ENCODE results near the gene LONRF2. TPM values are rescaled to one million over a fixed set of nuclear protein-coding genes. Genes with fewer than 3 reads are reported as not detected.
"Not testable (repeated sequence)": the region's sequence is repeated elsewhere in the genome, so short reads cannot be mapped to it uniquely, and the experiment has no call there.

Gene LONRF2
- polyA plus RNA-seq (ENCODE audit: insufficient read length): 4.7 TPM
- long read RNA-seq, donor 1, full-length matches to known transcripts: 1 of 1 reads
- long read RNA-seq, donor 1, partial matches to known transcripts: 0 of 1 reads
- long read RNA-seq, donor 1, other reads (novel, unspliced or antisense): 0 of 1 reads
- long read RNA-seq, donor 2: 0 reads
- long read RNA-seq, donor 3: 0 reads
- long read RNA-seq, donor 4: 0 reads
- long read RNA-seq, donor 5: 0 reads
- long read RNA-seq, donor 6: 0 reads
- long read RNA-seq, donor 7: 0 reads
- long read RNA-seq, donor 8: 0 reads

DNA sequence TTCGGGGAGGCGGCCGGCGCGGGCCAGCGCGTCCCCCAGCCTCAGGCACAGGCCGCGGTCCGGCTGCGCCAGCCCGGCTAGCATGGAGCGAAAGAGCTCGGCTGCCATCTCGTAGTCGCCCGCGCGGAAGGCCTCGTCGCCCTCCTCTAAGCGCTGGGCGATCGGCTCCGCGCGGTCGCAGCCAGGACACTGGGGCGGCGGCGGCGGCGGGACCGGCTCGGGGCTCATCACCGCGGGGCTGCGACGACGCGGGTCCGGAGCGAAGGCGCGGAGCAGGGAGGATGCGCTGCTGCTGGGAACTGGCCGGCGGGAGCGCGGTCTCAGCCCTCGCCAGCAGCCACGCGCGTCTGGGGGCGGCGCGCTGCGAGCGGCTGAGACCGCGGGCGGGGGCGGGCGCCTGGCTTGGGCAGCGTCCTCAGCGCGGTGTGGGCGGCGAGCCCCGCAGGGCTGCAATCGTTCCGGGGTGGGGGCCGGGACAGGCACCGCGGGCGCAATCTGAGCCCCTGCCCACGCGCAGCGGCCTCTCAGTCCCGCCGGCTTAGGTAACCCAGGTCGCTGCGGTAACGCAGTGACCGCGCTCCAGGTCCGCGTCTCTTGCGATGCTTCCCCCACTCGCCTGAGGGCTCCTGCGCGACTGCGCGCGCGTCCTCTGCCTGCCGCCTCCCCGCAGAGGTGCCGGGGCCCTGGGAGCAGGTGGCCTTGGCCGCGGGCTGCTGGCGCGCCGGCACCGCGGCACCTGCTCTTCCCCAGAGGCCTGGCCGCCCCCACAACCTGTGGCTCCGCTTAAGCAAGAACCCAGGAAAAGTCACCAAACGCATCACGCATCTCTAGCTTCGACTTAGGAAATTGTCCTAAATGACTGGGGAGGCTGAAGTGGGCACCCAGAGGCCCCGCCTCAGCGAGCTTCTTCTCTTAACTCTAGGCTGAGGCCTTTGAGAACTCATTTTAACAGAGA is at the start of gene LONRF2:
TSS of gene LONRF2 (minus strand) at position 636 of the 955 bp plus-strand sequence. CDS start at position 228, 408 bp downstream.
- peak; percentile 20 for DNase-seq

DNA sequence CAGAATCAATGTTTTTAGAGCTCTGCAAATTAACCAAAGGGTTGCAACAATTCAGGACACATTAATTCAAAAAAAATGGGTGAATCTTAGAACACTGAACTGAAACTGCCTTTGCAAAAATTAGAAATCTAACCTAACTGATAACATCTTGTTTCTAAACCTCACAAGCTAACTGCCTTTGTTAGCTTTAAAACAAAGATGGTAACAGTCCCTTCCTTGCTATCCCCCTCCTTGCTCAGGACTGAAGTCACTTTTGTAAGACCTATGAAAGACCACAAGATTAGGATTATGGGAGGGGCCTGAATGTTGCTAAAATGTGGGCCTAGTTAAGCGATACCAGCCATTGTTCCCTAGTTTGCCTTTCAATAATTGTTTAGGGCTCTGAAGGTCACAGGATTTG is 44.9 kb upstream of the LONRF2 start:
- no peak for DNase-seq

DNA sequence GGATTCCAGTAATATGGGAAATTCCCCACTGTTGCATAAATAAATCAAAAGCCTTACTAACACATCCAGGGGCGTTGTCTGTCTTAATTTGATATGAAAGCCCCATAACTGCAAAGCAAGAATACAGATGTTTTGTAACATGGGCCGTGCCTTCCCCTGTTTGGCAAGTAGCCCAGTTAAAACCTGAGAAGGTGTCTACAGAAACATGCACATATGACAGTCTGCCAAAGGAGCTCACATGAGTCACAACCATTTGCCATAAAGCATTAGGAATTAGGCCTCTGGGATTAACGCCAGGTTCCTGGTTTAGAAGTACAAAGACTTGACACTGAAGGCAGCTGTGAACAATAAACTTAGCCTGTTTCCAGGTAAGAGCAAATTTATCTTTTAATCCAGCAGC is 43.1 kb upstream of the LONRF2 start:
- no peak for DNase-seq

DNA sequence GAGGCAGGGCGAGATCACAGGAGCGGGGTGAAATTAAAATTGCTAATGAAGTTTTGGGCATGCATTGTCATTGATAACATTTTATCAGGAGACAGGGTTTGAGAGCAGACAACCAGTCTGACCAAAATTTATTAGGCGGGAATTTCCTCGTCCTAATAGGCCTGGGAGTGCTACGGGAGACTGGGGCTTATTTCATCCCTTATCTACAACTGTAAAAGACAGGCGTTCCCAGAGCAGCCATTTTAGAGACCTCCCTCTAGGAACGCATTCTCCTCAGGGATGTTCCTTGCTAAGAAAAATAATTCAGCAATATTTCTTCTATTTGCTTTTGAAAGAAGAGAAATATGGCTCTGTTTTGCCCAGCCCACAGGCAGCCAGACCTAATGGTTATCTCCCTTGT is 40.0 kb upstream of the LONRF2 start:
- DNase-seq: not testable (repeated sequence)

DNA sequence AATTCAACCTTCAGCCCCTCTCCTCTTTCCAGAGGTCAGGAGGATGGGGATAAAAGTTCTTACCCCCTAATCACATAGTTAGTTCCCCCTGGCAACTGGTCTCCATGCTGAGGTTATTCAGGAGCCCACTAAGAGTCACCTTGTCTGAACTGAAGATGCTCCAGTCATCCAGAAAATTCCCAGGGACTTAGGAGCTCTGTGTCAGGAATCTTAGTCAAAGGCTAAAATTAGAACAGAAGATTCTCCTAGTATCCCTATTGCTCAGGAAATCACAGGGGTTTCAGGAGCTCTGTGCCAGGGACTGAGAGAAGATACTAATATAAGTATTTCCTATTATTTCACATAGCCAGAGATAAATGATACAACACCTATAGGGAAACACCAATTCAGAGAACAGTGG is 37.3 kb upstream of the LONRF2 start:
- no peak for DNase-seq

DNA sequence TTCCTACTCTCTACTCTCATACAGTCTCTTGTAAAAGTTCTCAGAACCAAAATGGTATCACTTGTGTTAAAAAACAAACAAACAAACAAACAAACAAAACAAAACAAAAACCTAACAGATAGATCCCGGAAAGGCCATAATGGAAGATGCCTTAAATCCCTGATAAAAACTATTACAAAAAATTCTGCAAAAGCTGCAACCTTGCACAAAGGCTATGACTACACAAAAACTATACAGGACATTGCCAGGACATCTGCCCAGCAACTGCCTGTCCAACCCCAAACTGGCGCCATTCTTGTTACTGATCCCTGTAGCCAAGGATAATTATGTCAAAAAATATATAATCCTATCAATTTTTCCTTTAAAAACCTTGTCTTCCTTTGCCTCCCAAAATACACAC is 36.3 kb upstream of the LONRF2 start:
- DNase-seq: no peak

DNA sequence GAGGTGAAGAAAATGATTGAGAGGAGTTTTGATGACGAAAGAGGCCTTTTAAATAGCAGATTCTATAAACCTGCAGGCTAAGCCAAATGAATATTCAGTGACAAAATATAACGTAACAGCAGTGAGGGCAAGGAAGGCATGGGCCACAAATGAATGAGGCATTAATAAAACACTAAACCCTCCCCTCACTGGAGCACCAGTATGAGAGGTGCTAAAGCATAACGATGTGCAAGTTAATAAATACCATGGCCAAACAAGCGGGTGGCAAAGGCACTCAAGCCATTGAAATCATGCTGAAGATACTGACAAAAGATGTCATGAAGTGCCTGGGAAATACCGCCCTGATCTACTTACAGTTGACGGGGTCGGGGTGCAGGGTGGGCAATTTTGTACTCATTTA is 30.2 kb upstream of the LONRF2 start:
- peak; percentile 4 for DNase-seq

DNA sequence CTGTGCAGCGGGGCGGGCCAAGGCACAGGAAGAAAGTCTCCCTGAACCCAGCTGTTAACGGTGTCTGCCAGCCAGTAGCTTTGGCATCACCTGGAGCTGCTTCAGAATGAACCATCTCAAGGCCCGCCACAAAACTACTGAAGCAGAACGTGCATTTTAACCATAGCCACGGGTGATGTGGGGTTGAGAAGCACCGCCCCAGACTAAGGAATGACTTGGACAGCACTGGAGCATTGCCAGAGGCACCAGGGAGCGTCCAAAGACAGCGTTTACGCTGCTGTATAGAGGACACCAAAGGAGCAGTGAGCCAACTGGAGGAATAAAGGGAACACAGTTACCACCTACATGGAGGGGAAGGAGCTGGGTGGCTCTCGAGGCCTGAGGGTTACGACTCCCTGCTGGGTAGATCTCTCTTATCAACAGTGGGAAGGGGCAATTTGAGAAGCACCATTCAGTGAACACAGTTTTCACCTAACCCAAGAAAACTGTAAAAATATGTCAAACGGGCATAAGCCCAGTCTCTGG is 28.4 kb upstream of the LONRF2 start:
- no peak for DNase-seq

DNA sequence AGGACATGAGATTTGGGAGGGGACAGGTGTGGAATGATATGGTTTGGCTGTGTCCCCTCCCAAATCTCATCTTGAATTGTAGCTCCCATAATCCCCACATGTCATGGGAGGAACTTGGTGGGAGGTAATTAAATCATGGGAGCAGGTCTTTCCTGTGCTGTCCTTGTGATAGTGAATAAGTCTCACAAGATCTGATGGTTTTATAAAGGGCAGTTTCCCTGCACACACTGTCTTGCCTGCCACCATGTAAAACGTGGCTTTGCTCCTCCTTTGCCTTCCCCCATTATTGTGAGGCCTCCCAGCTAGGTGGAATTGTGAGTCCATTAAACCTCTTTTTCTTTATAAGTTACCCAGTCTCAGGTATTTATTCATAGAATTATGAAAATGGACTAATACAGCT is 22.8 kb upstream of the LONRF2 start:
- not testable (repeated sequence) for DNase-seq

DNA sequence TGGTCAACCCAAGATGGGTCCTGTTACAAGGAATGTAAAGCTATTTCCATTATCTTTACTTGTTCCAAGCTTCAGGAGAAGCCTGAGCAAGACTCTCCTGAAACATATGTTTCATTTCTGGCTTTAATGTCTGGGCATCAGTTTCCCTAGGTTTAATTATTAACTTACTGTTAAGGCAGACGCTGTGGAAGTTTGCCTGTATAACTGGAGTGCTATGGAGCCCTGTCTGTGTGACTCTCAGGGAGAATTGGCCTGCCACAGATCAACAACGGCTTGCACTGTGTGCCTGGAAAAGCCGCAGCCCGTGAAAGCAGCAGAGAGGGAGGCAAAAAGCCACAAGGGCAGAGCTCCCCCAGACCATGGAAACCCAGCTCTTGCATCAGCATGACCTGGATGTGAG is 22.1 kb upstream of the LONRF2 start:
- DNase-seq: no peak

DNA sequence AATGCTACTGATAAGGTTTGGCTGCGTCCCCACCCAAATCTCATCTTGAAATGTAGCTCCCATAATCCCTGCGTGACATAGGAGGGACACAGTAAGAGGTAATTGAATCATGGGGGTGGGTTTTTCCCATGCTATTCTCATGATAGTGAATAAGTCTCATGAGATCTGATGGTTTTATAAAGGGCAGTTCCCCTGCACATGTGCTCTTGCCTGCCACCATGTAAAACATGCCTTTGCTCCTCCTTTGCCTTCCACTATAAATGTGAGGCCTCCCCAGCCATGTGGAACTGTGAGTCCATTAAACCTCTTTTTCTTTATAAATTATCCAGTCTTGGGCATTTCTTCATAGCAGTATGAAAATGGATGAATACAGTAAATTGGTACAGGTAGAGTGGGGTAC is 20.2 kb upstream of the LONRF2 start:
- DNase-seq: not testable (repeated sequence)

DNA sequence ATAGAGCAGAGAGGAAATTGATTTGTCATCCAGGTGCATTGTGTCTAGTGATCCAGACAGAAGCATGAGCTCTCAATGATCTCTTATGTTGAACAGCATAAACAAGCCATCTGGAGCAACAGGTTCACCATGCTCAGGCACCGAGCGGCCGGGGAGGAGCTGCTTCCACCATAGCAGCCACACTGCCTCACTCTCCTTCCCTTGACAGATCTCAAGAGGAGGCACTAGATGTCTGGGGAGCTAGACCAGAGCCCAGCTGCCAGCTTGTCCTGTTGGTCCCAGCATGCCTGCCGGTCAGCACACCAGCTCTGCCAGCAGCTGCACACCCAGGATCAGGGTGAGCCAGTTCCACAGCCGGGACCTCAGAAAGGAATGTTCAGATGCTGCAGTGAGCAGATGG is 17.5 kb upstream of the LONRF2 start:
- DNase-seq: no peak

DNA sequence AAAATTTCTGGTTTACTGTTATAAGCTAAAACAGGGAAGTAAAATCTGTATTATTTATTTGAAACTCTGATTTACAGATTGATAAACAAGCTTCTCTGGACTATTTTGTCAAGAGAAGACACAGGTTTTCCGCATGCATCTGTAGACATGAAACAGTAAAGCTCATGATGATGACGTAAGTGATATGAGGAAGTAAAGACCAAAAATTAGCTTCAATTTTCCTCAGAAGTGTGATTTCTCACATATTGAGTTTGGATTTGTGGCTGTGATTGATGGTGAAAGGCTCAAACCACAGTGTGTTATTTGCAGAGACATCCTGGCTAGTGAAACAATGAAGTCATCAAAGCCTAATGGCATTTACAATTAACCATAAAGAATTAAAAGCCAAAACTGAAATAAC is 12.6 kb upstream of the LONRF2 start:
- DNase-seq: no peak

DNA sequence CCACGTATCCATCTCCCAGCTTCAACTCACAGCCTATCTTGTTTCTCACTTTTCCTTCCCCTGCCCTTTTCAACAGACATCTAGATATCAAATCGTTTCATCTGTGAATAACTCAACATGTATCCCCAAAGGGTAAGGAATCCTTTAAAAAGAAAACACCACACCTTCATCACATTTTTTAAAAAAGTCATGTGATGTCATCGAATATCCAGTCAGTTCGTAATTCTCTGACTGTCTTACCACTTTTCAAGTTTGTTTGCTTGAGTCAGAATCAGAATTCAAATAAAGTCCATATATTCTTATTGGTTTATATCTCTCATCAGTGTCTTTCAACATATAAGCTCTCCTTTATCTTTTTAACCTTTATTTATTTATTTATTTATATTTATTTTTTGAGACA is 5.4 kb upstream of the LONRF2 start:
- no peak for DNase-seq

DNA sequence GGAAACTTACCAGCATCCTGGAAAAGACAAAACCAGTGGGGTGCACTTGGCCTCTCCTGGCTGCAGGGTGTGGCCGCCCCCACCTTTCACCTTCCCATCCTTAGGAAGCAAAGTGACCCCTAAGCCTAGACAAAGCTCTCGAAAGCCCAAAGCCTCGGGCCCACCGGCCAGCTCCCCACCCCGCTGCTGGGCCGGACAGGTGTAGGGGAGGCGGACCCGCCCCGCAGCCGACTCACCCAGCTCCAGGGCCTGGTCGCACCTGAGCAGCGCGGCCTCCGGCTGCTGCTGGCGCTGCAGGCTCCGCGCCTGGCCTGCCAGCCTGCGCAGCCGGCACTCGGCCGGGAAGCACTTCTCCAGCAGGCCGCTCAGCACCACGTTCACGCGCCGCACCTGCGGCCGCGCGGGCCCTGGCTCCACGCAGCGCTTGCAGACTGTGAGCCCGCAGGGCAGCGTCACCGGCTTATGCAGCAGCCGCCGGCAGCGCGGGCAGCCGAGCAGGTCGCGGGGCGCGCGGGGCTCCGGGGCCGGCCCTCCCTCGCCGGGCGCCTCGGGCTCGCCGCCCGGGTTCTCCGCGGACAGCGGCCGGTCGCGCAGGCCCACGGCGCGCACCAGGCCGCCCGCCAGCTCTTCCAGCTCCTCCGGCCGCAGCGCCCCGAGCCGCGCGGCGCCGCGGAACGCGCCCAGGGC is 979 bp downstream of the LONRF2 start:
- DNase-seq: peak; percentile 48

DNA sequence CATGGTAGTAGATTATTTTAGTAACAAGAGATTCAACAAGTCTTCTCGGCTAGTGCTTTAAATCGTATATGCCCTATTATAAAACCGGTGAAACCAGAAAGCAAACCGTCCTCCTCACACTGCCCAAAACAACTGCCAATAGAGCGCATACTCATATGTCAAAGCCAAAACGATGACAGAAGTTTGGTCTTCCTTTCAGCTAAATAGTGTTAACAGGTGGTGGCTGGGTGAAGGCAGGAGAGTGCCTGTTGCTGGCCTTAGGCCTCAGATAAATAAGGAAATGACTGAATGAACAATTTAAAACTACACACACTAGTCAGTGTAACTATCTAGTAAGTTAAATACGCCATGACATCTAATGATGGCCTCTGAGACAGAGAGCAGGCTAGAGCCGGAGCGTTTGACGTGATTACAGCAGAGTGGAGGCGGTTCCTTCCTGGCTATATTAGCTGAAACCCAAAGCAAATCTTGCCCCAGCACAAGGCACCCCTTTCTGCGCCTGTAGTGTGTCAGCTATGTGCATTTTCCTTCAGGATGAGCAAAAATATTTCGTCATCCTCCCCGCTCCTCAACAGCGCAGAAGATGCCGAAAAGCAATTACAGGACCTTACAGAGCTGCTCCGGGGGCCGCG is 1.6 kb downstream of the LONRF2 start:
- DNase-seq: no peak

DNA sequence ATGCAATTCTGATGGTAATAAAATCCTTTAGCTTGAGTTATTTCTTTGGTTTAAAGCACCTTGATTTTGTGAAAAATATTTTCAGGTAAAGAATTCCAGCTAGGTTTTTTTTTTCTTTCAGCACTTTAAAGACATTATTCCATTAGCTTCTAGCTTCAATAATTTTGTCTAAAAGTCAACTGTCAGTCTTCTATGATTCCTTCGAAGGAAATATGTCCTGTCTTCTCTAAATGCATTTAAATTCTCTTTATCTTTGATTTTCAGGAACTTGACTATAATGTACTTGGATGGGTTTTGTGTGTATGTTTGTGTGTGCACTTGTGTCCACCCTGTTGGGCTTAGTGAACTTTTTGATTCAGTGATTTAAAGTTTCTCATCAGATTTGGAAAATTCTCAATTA is 4.7 kb downstream of the LONRF2 start:
- DNase-seq: no peak

DNA sequence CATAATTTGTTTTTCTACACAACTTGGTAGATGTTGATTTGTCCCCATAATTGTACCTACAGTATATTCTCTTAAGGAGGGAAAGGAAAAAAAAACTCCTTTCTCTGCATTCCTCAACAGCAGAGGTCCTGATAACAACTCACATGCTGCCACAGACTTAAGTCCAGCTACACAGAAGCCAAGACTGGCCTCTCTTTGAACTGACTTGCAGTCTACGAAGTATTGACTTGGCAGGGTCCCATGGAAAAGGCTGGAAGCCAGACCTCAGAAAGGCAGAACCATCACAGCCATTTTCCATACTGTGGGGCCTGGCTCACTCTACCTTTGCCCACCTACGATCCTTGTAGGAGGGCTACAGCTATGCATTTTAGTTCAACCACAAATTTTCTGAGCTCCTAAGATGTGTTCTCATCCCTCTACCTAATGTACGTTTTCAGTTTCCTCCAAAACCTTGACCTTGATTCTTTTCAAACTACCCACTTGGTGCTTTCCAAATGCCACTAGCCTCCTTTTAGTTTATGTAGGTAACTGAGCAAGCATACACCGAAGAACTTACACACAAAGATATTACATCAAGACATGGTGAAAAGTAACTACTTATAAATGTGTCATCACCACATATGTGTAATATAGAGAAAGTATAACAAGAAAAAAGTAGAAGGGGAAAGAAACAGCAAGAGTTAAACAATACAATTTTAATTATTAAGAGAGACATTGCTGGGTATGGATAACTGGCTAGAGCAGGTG is 12.2 kb downstream of the LONRF2 start:
- DNase-seq: no peak

DNA sequence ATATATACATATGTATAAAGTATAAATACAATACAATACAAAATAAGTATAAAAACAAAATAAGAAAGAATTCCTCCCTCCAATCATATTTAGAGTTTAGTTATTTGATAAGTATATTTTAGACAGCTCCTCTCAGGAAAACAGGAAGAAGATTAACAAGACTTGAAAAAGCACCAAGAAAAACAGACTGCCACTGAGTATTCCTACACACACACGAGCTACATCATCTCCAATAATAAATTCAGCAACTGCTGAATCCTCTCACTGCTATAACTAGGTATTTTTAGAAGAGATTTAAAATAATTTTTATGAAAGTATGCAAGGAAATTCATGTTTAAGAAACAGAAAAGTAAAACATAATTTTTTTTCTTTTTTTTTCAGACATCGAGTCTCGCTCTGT is 13.0 kb downstream of the LONRF2 start:
- no peak for DNase-seq

DNA sequence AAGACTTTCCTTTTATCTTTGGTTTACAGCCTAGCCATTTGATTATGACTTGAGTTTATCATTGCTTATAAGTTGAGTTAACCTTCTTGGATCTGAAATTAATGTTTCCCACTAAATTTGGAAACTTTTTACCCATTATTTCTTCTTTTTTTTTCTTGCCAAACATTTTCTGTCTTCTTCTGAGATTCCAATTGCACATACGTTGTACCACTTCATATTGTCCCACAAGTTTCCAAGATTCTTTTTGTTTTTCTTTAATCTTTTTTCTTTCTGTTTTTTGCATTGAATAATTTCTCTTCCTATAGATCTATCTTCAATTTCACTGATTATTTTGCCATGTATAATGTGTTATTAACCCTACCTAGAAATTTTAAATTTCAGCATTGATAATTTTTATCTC is 18.6 kb downstream of the LONRF2 start:
- no peak for DNase-seq

DNA sequence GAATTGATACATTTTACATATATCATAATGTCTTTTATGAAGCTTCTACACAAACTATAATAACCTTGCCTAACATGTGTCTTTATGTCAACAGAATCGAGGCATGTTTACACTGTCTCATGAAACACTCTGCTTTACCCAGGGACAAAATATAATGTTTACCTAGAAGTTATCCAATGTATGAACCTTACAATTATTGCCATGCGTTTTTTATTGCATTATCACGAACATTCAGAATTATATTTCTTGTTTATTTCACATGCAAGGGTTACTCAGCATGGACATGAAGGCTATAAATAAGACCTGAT is 19.8 kb downstream of the LONRF2 start:
- no peak for DNase-seq

All from left kidney (tissue), 8 donors.